NCI-H2227 (cell line): ENCODE results near the gene UCKL1.

ENCODE experiments used
- DNase-seq: peaks from one replicate; lab custom pipeline; 2025; ENCODE audit not compliant: unreplicated experiment; lab: John Stamatoyannopoulos, UW

The UCKL1 gene

DNA sequence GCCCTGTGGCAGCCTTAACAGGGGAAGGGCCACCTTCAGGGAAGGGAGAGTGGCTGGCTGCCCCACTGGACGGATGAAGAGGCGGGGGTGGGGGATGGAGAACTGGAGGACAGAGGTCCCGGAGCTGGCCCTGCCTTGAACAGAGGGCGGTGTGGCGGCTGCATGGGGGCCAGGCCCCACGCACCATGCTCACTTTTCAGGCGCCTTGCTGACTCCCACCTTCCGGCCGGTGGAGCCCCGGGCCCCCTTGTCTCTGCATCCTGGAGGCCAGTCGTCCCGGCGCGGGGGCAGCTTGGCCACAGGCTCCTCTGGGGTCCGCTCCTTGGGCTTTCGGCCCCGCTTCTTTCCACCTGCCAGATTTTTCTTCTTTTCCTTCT lies 3.5 kb upstream of the UCKL1 start:
- DNase-seq, result no peak

DNA sequence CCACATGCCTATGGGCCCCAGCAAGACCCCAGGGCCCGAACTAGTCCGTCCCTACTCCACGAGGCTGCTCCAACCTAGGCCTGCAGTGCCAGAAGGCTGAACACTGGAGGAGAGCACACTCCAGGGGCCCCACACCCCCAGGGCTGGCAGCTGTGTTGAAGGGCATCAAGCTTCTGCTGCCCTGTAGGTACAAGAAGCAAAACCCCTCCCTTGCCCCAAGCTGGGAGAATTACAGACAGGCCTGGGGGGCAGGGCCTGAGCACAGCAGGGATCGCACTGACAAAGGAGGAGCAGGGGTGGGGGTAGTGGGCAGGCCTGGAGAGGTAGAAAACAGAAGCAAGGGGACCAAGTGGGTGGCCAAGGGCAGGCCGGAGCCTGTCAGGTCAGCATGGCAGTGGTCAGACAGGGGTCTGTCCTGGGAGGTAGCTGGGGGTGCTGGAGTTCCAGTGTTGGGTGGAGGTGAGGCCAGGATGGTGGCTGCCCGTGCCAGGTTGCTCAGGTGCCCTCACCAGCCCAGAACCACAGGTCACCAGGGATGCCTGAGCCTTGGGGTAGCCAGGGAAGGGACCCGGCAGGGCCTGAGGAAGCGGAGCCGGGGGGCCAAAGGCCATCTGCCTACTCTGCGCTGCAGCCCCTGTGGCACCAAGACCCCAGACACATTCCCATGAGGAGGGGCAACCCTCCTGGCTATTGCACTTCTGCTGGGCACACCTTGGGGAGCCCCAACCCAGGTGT lies 2.9 kb upstream of the UCKL1 start:
- DNase-seq, result no peak

DNA sequence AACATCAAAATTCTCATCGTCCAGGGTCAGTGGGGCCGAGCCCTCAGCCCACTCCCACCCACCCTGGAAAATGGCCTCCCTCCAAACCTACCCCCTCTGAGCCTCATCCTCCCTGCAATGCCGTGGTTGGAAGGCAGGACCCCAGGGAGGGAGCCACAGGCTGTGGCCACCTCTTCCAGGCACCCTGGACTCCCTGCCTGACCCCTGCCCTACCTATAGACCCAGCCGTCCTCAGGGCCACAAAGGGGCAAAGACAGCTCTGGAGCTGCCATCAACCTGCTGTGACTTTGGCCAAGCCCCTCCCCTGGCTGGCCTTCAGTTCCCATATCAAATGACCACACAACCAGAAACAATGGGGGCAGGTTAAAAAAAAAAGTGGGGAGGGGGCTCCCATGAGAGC lies 2.3 kb upstream of the UCKL1 start:
- no peak for DNase-seq

DNA sequence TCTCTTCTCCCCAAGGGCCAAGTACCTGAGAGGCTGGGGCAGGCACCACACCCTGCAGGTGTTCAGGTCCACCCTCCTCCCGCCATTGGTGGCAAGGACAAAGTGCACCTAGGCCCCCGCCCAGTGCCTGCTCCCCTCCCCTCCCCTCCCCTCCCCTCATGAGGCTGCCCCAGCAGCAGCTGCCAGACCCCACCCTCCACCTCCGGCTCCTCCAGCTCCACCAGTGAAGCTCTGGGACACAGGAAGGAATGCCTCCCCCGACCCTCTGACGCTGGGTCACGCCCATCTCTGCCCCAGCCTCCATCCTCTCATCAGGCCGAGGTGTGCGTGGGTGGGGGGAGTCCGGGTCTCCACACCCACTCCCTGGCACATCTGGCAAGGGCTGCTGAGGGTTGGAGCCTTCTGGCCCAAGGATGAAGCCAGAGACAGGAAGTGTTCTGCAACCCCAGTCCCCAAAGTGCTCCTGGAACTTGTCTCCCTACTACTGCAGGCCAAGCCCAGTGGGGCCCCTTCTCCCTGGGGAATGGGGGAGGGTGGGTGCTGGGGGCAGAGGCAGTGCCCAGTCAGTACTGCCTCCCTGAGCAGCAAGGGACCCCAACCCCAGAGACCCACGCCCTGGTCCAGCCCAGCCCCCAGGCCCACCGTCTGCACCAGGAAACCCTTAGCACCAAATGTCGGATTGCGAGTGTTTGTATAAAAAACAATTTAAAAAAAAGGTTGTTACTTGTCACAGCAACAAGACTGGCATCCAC lies 1.6 kb upstream of the UCKL1 start:
- DNase-seq, result peak; percentile 49

DNA sequence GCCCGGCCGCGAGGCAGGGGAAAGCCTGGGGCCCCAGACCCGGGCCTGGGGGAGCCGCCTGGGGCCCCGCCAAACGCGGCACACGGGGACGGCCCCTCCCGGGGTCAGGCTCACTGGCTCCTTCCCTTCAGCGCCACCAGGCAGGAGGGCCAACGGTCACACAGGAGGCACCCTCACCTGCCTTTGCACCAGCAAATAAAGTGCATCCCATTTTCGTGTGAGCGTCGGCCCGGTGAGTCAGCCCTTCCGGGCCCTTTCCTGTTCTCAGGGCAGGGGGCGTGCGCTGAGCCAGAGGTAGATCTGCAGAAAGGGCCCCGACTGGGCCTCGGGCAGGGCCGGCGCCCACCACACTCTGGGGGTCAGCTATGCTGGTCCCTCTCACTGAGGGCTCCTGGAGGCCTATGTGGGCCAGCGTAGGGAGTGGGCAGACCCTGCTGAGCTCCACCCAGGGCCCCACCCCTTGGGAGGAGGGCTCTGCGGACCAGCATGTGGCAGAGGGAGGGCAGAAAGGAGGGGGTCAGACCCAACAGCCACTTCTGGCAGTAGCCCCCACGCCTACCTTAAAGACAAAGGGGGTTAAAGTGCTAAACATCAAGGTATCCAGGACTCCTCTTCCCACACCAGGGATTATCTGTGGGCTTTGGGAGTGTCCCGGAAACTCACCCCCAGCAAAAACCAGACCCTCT lies 931 bp upstream of the UCKL1 start:
- peak; percentile 86 for DNase-seq

DNA sequence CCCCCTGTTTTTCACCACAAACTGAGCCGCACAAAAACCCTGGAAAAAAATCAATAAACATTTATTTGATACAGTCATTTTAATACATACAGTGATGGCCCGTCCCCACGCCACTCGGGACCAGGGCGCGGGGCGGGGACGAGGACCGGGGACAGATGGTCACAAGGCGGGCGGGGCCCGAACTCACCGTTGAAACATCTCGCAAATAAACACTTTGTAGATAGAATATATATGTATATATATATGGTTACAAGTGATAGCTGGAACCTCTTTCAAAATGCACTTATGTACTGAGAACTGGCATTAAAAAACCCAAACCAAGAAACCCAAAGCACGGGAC lies 418 bp upstream of the UCKL1 start:
- DNase-seq, result no peak

DNA sequence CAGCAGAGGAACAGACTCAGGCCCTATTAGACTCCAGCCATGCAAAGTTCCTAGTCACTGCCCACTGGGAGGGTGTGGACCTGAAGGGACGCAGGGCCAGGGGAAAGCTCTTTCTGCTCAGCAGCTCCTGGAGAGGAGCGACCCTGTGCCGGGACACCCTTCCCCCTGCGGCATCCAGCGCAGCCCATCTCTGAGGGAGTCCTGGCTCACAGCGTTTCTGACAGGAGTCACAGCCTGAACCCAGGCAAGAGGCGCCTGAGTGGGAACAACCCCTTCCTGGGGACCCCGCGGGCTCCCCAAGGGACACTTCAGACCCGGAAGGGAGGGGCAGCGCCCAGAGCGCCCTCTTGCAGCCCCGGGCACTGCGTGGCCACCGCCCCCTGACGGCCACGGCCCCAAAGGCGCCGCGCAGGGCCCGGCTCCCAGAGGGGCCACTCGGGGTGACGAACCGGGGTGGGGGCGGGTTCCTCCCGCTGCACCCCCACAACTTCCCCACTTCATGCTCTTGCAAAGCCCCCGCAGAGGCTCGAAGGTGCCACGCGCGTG lies 862 bp downstream of the UCKL1 start:
- peak; percentile 58 for DNase-seq

DNA sequence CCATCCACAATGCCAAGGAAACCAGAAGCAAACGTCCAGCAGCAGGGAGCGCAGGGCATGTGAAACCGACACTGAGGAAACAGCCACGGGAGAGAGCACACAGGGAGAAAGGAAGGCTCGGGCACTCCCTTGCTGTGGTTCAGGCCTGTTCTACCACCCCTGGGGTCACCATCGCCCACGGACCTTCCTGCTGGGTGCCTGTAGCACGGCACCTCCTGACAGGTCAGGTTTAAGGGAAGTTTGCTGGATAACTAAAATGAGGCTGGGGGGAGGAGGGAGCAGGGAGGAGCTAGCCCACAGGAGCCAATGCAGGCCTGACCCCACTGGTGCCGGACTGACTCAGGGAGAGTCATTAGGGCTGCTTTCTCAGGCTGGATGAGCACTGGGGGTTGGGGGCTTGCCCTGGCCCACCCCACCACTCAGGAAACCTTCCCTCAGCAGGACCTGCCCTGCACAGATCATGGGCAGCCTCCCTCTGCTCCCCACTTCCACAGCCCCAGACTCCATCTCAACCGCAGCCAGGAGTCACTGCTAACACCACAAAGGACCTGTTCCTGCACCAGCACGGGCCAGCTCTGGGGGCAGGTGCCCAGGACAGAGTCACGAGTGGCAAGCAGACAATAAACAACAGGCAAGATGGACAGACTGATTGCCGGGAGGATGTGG lies 2.3 kb downstream of the UCKL1 start:
- DNase-seq, result no peak

DNA sequence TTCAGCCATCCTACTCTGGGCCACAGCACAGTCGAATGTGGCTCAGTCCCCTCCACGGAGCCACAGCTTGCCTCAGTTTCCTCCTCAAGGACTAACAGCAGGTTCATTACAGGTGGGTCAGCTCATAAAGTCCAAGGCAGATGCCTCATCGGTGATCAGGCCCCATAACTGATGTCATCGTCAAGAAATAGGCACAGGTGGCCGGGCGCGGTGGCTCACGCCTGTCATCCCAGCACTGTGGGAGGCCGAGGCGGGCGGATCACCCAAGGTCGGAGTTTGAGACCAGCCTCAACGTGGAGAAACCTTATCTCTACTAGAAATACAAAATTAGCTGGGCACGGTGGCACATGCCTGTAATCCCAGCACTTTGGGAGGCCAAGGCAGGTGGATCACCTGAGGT lies 3.4 kb downstream of the UCKL1 start:
- no peak for DNase-seq

DNA sequence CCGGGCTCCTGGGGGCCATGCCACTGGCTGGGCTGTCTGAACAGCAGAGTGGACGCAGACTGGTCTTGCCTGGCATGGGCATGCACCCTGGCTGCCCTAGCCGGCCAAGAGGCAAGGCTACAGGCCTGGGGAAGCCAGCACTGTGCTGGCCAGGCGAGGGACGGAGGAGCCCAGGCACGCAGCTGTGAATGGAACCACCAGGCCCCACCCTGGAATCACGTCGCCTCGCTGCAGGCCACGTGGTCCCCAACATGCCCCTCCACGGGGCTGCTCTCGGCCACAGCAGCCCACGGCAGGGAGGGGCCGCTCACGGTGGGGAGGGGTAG lies 4.0 kb downstream of the UCKL1 start:
- no peak for DNase-seq

DNA sequence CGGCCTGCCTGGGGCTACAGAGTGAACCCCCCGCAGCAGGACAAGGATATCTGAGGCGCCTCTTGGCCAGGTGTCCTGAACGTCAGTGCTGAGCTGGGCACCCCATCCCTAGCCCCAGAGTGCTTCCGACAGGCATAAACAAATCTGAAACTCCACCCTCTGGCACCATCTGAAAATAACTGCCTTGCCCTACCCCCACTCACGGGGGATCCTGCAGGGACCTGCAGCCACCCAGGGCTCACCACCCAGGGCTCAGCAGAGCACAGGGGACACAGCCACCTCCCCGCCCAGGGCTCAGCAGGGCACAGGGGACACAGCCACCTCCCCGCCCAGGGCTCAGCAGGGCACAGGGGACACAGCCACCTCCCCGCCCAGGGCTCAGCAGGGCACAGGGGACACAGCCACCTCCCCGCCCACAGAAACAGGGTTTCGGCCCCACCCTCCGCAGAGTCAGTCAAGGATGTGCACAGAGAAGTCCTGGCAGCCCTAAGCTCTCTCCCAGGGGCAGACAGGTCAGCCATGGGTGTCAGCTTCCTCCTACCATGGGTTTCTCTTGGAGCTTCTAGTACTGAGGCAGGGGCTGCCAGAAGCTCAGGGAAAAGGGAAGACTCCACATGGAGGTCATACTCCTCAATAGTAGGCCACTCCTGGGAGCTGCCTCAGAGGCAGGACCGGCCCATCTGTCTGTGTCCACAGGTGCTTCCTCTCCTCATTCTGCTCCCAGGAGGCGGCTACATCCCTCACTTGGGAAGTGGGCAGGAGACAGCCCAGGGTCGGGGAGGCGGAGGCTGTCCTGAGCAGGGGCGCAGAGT lies 4.6 kb downstream of the UCKL1 start:
- DNase-seq, result no peak

DNA sequence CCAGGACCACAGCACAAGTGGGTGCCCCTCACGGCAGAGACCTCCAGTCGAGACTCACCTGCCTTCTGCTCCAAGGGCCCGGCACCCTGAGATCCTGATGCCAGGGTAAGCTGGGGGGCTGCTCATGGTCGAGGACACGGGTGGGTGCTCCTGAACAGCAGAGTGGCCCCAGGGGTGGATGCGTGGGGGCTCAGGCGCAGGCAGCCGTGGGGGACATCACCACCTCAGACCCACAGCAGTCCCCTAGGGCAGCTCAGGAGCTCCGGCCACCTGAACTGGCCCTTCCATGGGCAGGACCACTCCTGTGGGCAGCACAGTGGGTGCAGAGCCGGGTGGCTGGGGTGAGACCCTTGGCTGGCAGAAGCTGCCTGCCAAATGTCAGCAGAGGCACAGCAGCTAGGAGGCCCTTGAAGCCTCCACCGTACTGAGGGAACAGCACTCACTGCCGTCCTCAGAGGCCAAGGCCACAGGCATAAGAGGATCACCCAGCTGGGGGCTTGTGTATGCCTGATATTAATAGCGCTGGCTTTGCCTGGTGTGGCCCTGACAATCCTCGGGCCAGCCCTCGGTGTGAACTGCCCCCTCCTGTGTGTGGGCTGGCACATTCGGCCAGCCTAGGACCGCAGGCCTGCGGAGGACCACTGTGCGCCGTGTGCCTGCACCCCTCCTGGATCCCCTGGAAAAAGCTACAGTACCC lies 5.4 kb downstream of the UCKL1 start:
- DNase-seq, result peak; percentile 28

DNA sequence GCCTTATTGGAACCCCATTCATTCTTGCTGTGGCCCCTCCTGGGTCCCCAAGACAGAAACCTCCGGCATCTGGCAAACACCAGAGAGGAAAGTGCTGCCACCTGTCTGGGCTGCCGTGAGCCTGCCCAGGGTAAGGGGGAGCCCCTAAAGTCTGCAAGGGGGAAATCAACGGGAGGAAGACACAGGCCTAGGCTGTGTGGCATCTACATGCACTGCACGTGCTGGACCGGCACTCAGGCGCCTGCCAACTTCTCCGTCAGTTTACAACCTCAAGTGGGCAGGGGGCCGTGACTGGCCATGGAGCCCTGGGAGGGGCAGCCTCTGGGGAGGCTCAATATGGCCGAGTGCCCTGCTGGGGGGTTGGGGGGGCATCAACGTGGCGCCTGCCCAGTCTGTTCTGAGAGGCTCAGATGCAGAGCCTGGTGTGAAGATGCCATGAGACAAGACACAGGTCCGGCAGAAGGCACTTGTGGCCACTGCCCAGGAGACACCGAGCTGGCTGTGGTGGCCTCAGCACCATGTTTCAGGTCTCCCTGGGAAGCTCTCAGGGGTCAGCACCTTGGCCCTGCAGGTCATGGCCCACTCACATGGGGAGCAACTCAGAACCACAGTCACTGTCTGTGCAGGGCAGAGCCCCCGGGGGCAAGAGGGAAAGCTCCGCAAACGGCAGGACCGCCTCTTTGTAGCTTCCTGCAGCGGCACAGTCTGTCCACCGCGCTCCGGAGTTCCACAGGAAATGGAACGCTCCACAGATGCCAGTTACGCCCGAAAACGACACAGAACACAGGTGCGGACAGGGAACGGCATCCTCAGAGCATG lies 8.4 kb downstream of the UCKL1 start:
- peak; percentile 56 for DNase-seq

DNA sequence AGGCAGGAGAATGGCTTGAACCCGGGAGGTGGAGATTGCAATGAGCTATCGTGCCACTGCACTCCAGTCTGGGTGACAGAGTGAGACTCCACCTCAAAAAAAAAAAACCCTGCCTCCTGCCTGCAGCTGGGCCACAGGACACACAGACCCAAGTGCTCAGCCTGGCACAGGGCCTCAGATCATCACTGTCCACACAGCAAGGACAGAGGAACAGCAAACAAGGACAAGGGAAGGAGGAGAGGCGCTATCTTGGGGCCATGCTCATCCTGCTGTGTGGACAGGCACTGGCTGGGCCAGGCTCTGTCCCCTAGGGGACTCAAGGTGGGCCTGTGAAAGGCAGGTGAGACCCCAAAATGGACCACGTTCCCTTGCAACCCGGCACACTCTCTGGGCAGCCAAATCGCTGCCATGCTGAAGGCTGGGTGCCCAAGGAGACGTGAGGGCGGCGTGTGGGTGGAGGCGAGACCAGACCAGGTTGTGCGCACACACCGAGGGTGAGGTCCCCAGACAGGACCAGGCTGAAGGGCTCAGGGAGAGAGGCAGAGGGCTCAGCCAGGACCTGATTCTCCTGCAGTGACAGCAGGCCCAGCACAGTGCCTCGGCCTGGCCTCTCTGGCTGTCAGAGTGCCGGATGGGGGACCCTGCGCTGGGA lies 9.1 kb downstream of the UCKL1 start:
- DNase-seq, result no peak

DNA sequence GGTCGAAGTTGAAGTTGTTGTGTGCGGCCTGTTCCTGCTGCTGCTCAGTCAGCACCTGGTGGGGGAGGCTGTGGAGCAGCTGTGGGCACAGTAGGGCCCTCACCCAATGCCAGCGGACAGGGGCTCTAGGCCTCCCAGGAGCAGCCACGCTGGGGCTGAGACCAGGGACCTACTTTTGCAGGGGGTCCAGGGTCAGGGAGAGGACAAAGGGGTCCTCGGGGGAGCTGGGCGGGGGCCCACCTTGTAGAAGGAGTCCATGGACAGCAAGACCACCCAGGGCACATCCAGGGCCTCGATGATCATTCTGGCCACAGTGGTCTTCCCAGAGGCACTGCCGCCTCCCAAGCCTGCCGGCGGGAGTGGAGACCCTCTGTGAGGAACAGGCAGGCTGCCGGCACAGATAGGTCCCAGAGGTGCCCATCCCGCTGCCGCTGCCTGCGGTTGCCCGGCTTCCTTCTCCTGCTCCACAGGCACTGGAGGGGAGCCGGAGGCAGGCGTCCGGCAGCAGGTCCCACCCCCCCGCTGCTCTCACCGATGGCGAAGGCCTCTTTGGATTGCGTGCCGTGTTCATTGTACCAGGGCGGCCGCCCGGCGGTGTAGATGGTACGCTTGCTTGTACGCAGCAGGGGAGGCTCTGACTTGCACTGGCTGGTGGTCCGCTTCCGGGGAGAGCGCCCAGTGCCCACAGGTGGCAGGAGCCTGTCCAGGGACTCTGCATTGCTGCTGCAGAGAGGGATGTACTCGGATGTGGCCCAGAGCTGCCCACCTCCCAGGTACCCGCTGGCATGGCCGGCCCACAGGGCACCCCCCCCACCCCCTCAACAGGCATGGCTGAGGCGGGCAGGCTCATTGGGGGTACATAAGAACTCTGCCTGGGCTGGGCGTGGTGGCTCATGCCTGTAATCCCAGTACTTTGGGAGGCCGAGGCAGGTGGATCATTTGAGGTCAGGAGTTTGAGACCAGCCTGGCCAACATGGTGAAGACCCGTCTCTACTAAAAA lies 10.0 kb downstream of the UCKL1 start:
- no peak for DNase-seq

DNA sequence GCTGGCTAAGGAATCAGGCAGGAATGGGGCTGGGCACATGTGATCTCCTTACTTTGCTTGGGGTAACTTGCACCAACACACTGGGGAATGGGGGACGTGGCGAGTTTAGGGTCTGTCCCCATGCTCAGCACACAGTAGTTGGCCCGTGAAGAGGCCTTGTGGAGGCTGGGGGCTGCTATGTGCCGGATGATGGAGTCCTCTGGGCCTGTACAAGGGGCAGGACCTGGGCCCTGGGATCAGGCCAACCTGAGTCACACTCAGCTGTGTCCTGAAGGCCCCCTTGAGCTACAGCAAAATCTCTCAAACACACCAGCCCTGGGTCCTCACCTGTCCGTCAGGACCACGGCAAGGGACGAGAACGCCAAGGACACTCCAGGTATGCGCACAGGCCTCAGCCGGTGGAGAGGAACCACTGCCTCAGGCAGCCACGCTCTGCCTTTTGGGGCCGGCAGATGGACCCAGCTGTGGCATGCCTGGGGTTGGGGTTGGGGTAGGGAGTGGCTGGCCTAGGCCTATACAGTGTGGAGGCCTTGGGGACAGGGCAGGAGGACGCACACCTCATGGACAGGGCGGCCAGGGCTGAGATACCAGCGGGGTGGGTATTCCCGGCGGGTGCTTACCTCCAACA lies 11.1 kb downstream of the UCKL1 start:
- no peak for DNase-seq
